ENCODE measurements around the gene PRPF39. TPM values are rescaled to one million over a fixed set of nuclear protein-coding genes. Genes with fewer than 3 reads are reported as not detected.

The PRPF39 gene
- total and polyA plus RNA-seq, 10 of the 15 experiments (the other 5 are each of a cell fraction or from before 2014, with no cell fraction given), result 22.1 to 91.7 (median 36.9) TPM

- TF ChIP-seq EZH2 (IDR thresholded peaks at IDR 0.05; ENCODE audit: borderline replicate concordance, control insufficient read depth, low read depth, low read length) (no peak), MTA3 (IDR thresholded peaks at IDR 0.05; ENCODE audit: borderline replicate concordance, low read length) (no peak), IRF4 (IDR thresholded peaks at IDR 0.05; ENCODE audit: low read depth, low read length) (no peak), ATF2 (IDR thresholded peaks at IDR 0.05; ENCODE audit: low read length) (0 out of 2 replicates have a peak, but pooled peaks have one; percentile 48), YY1 (IDR thresholded peaks at IDR 0.05; ENCODE audit: low read depth, low read length) (peak; percentile 95), NR2C2 (IDR thresholded peaks at IDR 0.05; ENCODE audit: borderline replicate concordance, control insufficient read depth, insufficient read length, low read depth) (no peak), SREBF1 (IDR thresholded peaks at IDR 0.05; ENCODE audit: low read length) (peak; percentile 96), ZNF207 (IDR thresholded peaks at IDR 0.05; ENCODE audit: borderline replicate concordance) (peak; percentile 97), ZNF217 (IDR thresholded peaks at IDR 0.05) (no peak), WRNIP1 (IDR thresholded peaks at IDR 0.05; ENCODE audit: borderline replicate concordance, low read depth, low read length) (0 out of 2 replicates have a peak, but pooled peaks have one; percentile 50), RFX5 (IDR thresholded peaks at IDR 0.05; ENCODE audit: low read depth, low read length) (no peak), NR2F1 (conservative IDR thresholded peaks at IDR 0.05) (peak; percentile 69), ZNF592 (IDR thresholded peaks at IDR 0.05) (no peak), RELB (IDR thresholded peaks at IDR 0.05; ENCODE audit: low read depth) (peak; percentile 99), FOS (IDR thresholded peaks at IDR 0.05; ENCODE audit: borderline replicate concordance, extremely low read depth, insufficient read length) (no peak), NR2C1 (IDR thresholded peaks at IDR 0.05) (peak; percentile 70), RUNX3 (IDR thresholded peaks at IDR 0.05; ENCODE audit: low read length) (peak; percentile 70), PRDM15 (CRISPR knock-in tag; IDR thresholded peaks at IDR 0.05) (no peak)
Measured at GRCh38 chr14:45134051-45134958, 50.4 kb downstream of the PRPF39 start, which contains the start of gene FKBP3 (continued).
